Neutrophil (primary cell): ENCODE data around the gene PREX1.

Source experiments
- H3K27ac ChIP-seq: fragments of 200-600 bp; sonication (generic); 2 replicates; pipeline ENCODE4 v1.5.1; 2016; ENCODE audit warnings: mild to moderate bottlenecking, moderate library complexity
- H3K27me3 ChIP-seq: fragments of 200-600 bp; sonication (generic); 2 replicates; pipeline ENCODE4 v1.6.0; 2016; ENCODE audit warnings: mild to moderate bottlenecking
- H3K36me3 ChIP-seq: fragments of 200-600 bp; sonication (generic); 2 replicates; pipeline ENCODE4 v1.5.1; 2017
- H3K4me1 ChIP-seq, 2 experiments: fragments of 200-600 bp in 1 of 2; sonication (generic) in 1 of 2; 1 replicate in 1 of 2; 2 replicates in 1 of 2; pipeline versions ENCODE4 v1.5.1 to v1.6.1; 2013 to 2016; ENCODE audit warnings: low read depth in 1 of 2, low read length in 1 of 2, mild to moderate bottlenecking in 1 of 2, moderate library complexity in 1 of 2; ENCODE audit not compliant: control insufficient read depth in 1 of 2, insufficient read depth in 1 of 2
- H3K4me3 ChIP-seq, 2 experiments: fragments of 200-600 bp in 1 of 2; sonication (generic) in 1 of 2; 1 replicate in 1 of 2; 2 replicates in 1 of 2; pipeline ENCODE4 v1.5.1; 2013 to 2016; ENCODE audit warnings: low read depth in 1 of 2, low read length in 1 of 2, mild to moderate bottlenecking in 1 of 2, moderate library complexity in 1 of 2
- H3K9me3 ChIP-seq: fragments of 200-600 bp; sonication (generic); 2 replicates; pipeline ENCODE4 v1.5.1; 2016
- TF ChIP-seq, protein P1 (sequence below): fragments of 200-600 bp; sonication (generic); IDR thresholded peaks from 2 replicates; pipeline ENCODE4 v1.5.1; 2016; ENCODE audit warnings: antibody characterized with exemption

The PREX1 gene

GRCh38 chr20:48754292-48754691 is 73.5 kb downstream of the PREX1 start:
- H3K4me3 ChIP-seq = peak overlapping the region in 1 of 2 experiments; percentile 4
- peaks cover 23% of the 10 kb centered on the region for H3K36me3 ChIP-seq
- no peaks in the 10 kb centered on the region for H3K27me3 ChIP-seq
- TF ChIP-seq, protein P1, sequence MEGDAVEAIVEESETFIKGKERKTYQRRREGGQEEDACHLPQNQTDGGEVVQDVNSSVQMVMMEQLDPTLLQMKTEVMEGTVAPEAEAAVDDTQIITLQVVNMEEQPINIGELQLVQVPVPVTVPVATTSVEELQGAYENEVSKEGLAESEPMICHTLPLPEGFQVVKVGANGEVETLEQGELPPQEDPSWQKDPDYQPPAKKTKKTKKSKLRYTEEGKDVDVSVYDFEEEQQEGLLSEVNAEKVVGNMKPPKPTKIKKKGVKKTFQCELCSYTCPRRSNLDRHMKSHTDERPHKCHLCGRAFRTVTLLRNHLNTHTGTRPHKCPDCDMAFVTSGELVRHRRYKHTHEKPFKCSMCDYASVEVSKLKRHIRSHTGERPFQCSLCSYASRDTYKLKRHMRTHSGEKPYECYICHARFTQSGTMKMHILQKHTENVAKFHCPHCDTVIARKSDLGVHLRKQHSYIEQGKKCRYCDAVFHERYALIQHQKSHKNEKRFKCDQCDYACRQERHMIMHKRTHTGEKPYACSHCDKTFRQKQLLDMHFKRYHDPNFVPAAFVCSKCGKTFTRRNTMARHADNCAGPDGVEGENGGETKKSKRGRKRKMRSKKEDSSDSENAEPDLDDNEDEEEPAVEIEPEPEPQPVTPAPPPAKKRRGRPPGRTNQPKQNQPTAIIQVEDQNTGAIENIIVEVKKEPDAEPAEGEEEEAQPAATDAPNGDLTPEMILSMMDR = no peak
- H3K9me3 ChIP-seq = no peaks in the 10 kb centered on the region
- H3K27ac ChIP-seq = peak overlapping the region; percentile 99
- H3K4me1 ChIP-seq = peaks cover 100% of the 10 kb centered on the region in 2 experiments

DNA sequence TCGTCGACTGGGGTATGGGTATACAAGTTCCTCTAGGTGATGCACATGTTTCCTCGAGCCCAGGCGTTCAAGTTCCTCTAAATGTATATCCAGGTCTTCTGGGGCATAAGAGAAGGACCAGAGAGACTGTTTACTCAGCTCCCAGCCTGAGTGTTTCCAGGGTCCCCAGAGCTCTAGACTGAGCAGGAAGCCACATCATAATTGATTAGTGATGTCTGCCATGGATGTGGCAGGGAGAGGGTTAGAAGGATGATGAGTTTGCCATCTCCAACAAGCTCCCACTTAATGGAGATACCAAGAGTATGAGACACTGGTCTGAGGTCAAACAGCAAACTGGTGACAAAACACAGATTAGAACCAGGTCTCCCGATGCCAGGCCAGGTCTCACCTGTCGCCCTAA is 74.8 kb downstream of the PREX1 start:
- no peaks in the 10 kb centered on the region for H3K9me3 ChIP-seq
- TF ChIP-seq, protein P1 = no peak
- H3K27ac ChIP-seq = peak overlapping the region; percentile 99
- no peaks in the 10 kb centered on the region for H3K27me3 ChIP-seq
- H3K4me3 ChIP-seq = peak overlapping the region in 1 of 2 experiments; percentile 55
- peaks cover 32% of the 10 kb centered on the region for H3K36me3 ChIP-seq
- peaks cover 100% of the 10 kb centered on the region in 2 experiments for H3K4me1 ChIP-seq

DNA sequence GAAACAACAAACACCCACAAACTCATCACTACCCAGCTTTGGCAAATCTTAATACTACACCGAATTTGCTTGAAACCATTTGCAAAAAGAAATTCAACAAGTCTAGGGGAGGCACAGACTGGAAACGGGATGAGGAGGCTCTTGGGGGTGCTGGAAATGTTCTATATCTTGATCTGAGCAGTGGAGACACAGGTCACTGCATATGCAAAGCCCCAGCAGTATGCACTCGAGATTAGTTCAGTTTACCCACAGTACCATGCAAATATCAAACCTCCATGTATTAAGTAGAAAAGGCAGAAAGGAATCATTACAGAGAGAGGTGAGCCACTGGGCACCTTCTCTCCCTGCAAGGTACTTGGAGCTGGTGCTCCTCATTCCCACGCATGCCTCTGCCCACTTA is 75.9 kb downstream of the PREX1 start:
- Histone ChIP-seq H3K4me1 (peaks cover 98 to 100% of the 10 kb centered on the region in 2 experiments), H3K27me3 (no peaks in the 10 kb centered on the region), H3K27ac (peak overlapping the region; percentile 99), H3K9me3 (no peaks in the 10 kb centered on the region), H3K4me3 (peak overlapping the region; percentile 37 to 55), H3K36me3 (peaks cover 34% of the 10 kb centered on the region)
- TF ChIP-seq, protein P1 = no peak

GRCh38 chr20:48750941-48751635 is 76.7 kb downstream of the PREX1 start:
- H3K36me3 ChIP-seq = peaks cover 42% of the 10 kb centered on the region
- peaks cover 93 to 95% of the 10 kb centered on the region in 2 experiments for H3K4me1 ChIP-seq

GRCh38 chr20:48750376-48750775 is 77.4 kb downstream of the PREX1 start:
- Histone ChIP-seq H3K36me3 (peaks cover 48% of the 10 kb centered on the region), H3K4me1 (peaks cover 86 to 88% of the 10 kb centered on the region in 2 experiments), H3K27me3 (no peaks in the 10 kb centered on the region), H3K4me3 (peak overlapping the region; percentile 37 to 55), H3K27ac (peak overlapping the region; percentile 99), H3K9me3 (no peaks in the 10 kb centered on the region)
- TF ChIP-seq, protein P1 = no peak

More at GRCh38 chr20:48750941-48751635, 76.7 kb downstream of the PREX1 start:
- Histone ChIP-seq H3K27ac (peak overlapping the region; percentile 99), H3K27me3 (no peaks in the 10 kb centered on the region), H3K9me3 (no peaks in the 10 kb centered on the region), H3K4me3 (peak overlapping the region; percentile 37 to 55)
- TF ChIP-seq, protein P1 = no peak
